HCT116 (cell line): ENCODE results near the gene COL5A1. TPM values are rescaled to one million over a fixed set of nuclear protein-coding genes. Genes with fewer than 3 reads are reported as not detected.

Source experiments
- ATAC-seq: fragments of 200-7000 bp; cut with Tn5 transposase; 2 replicates; pipeline ENCODE4 v1.9.1; 2020; ENCODE audit warnings: mild to moderate bottlenecking, moderate library complexity
- BruUV-seq: library from RNA; stranded (reverse); fragments of 400-500 nt; replicated peaks from 2 replicates; lab custom pipeline; 2021; lab: Mats Ljungman, UMichigan
- CTCF ChIA-PET: fragments of 300-600 bp; sonication (Branson Sonifier 250); formaldehyde crosslinking; loops from one replicate; lab custom pipeline; 2021; ENCODE audit warnings: antibody characterized with exemption; lab: Charles Lee
- POLR2A ChIA-PET: fragments of 300-600, 350-600 bp; sonication (Branson Sonifier 250); formaldehyde crosslinking; loops from one replicate; lab custom pipeline; 2021; ENCODE audit warnings: antibody characterized with exemption; lab: Charles Lee
- RAD21 ChIA-PET, 2 experiments: fragments of 300-600 bp; sonication (Branson Sonifier 250); formaldehyde crosslinking; loops; one replicate each; lab custom pipeline; 2023; ENCODE audit warnings: low total read pairs in 2 of 2; ENCODE audit not compliant: uncharacterized antibody in 2 of 2, unreplicated experiment in 2 of 2, low non-redundant PET in 1 of 2; lab: Charles Lee
- DNase-seq: peaks from one replicate; pipeline ENCODE4 v3.0.0-alpha.2; 2010; ENCODE audit warnings: low read depth, low spot score
- H2AFZ ChIP-seq: fragments of 200-600 bp; shearing (Covaris generic), sonication (generic); 2 replicates; pipeline ENCODE4 v1.6.1; 2017; ENCODE audit warnings: low read depth, mixed run types, mixed read lengths, antibody characterized with exemption, low read length; ENCODE audit not compliant: poor library complexity, severe bottlenecking
- H3K27ac ChIP-seq: 2 replicates; pipeline ENCODE4 v1.5.1; 2012; ENCODE audit warnings: low read depth, low read length
- H3K27me3 ChIP-seq: fragments of 200-600 bp; sonication (generic); 2 replicates; pipeline ENCODE4 v1.6.1; 2016; ENCODE audit warnings: mixed run types, low read length, mixed read lengths; ENCODE audit not compliant: insufficient read depth
- H3K36me3 ChIP-seq, 2 experiments: fragments of 200-500 bp in 1 of 2; fragments of 200-600 bp in 1 of 2; sonication (Bioruptor generic) in 1 of 2; sonication (generic) in 1 of 2; 2 replicates each; pipeline versions ENCODE4 v1.5.1 to v1.6.1; 2014 to 2016; ENCODE audit warnings: low read length in 2 of 2, inconsistent platforms in 1 of 2, mixed read lengths in 1 of 2, mixed run types in 1 of 2; ENCODE audit not compliant: insufficient read depth in 2 of 2, control insufficient read depth in 1 of 2
- H3K4me1 ChIP-seq, 2 experiments: fragments of 200-600 bp in 1 of 2; sonication (generic) in 1 of 2; 2 replicates each; pipeline versions ENCODE4 v1.5.1 to v1.6.1; 2012 to 2017; ENCODE audit warnings: low read length in 2 of 2, inconsistent platforms in 1 of 2, mild to moderate bottlenecking in 1 of 2, mixed read lengths in 1 of 2, mixed run types in 1 of 2, moderate library complexity in 1 of 2; ENCODE audit not compliant: insufficient read depth in 2 of 2, control insufficient read depth in 1 of 2
- H3K4me2 ChIP-seq: fragments of 200-600 bp; sonication (generic); 2 replicates; pipeline ENCODE4 v1.6.1; 2017; ENCODE audit warnings: mixed run types, low read length, mixed read lengths
- H3K4me3 ChIP-seq, 2 experiments: fragments of 200-600 bp in 1 of 2; sonication (generic) in 1 of 2; replicated peaks in 1 of 2; 2 replicates each; pipeline ENCODE4 v1.5.1; 2011 to 2016; ENCODE audit warnings: low read length in 2 of 2, control low read depth in 1 of 2, low read depth in 1 of 2, mild to moderate bottlenecking in 1 of 2, mixed read lengths in 1 of 2, mixed run types in 1 of 2
- H3K79me2 ChIP-seq: fragments of 200-600 bp; sonication (generic); 2 replicates; pipeline ENCODE4 v1.6.1; 2017; ENCODE audit warnings: mild to moderate bottlenecking, mixed run types, low read length, moderate library complexity, mixed read lengths; ENCODE audit not compliant: insufficient read depth
- H3K9ac ChIP-seq: fragments of 200-600 bp; sonication (generic); 2 replicates; pipeline ENCODE4 v1.6.1; 2016; ENCODE audit warnings: low read length, mixed read lengths
- H3K9me2 ChIP-seq: fragments of 200-600 bp; sonication (generic), shearing (Covaris generic); 2 replicates; pipeline ENCODE4 v1.6.1; 2017; ENCODE audit warnings: mixed run types, mild to moderate bottlenecking, moderate library complexity; ENCODE audit not compliant: insufficient read depth
- H3K9me3 ChIP-seq, 2 experiments: fragments of 200-500 bp in 1 of 2; fragments of 200-600 bp in 1 of 2; sonication (Bioruptor generic) in 1 of 2; sonication (generic) in 1 of 2; 2 replicates each; pipeline ENCODE4 v1.6.1; 2014 to 2017; ENCODE audit warnings: low read length in 2 of 2, mixed read lengths in 2 of 2, inconsistent platforms in 1 of 2, low read depth in 1 of 2, mild to moderate bottlenecking in 1 of 2, mixed run types in 1 of 2, moderate library complexity in 1 of 2; ENCODE audit not compliant: control insufficient read depth in 1 of 2, insufficient read depth in 1 of 2
- H4K20me1 ChIP-seq: fragments of 200-600 bp; sonication (generic), shearing (Covaris generic); 2 replicates; pipeline ENCODE4 v1.6.1; 2017; ENCODE audit warnings: mixed run types, mild to moderate bottlenecking, moderate library complexity; ENCODE audit not compliant: insufficient read depth
- CEBPB ChIP-seq: IDR thresholded peaks from 2 replicates; pipeline ENCODE4 v1.6.1; 2012; ENCODE audit warnings: low read depth
- POLR2A ChIP-seq: IDR thresholded peaks from 2 replicates; pipeline ENCODE4 v1.7.0; 2011; ENCODE audit warnings: borderline replicate concordance; ENCODE audit not compliant: insufficient read depth, insufficient read length; ENCODE audit errors: extremely low read depth
- POLR2AphosphoS5 ChIP-seq: IDR thresholded peaks from 2 replicates; pipeline ENCODE4 v1.6.1; 2011; ENCODE audit warnings: mild to moderate bottlenecking, low read depth, low read length, moderate library complexity
- SIN3A ChIP-seq: IDR thresholded peaks from 2 replicates; pipeline ENCODE4 v1.6.1; 2012; ENCODE audit warnings: low read depth
- TCF7L2 ChIP-seq: IDR thresholded peaks from 2 replicates; pipeline ENCODE4 v1.7.0; 2011; ENCODE audit warnings: borderline replicate concordance, inconsistent platforms; ENCODE audit not compliant: insufficient read depth, insufficient read length; ENCODE audit errors: extremely low read depth
- YY1 ChIP-seq: IDR thresholded peaks from 2 replicates; pipeline ENCODE4 v1.6.1; 2011; ENCODE audit warnings: low read length, low read depth, moderate library complexity, mild to moderate bottlenecking; ENCODE audit not compliant: insufficient replicate concordance; ENCODE audit errors: extremely low read depth
- ZNF274 ChIP-seq: fragments of 200-500 bp; sonication (Bioruptor generic); IDR thresholded peaks from 2 replicates; pipeline ENCODE4 v1.6.1; 2014; ENCODE audit warnings: mild to moderate bottlenecking, low read depth, low read length, inconsistent platforms
- intact Hi-C: fragments of 100-400 bp; cut with micrococcal nuclease; formaldehyde crosslinking; loops from 2 replicates; pipeline ENCODE4 v1.10.0; 2022
- total RNA-seq: library from RNA; stranded (reverse); gene quantifications from one replicate; pipeline ENCODE4 v1.2.1, GENCODE V29; 2021; ENCODE audit not compliant: unreplicated experiment

COL5A1 gene
- total RNA-seq, 1 experiment from 2014 or later: 0.30 TPM

- H3K79me2 ChIP-seq: no peaks in the 10 kb centered on the region
- no peak overlapping the region for H3K9ac ChIP-seq
- no peak overlapping the region for H3K4me3 ChIP-seq
- H3K36me3 ChIP-seq: no peaks in the 10 kb centered on the region
- ATAC-seq (no peak), DNase-seq (no peak)
- H3K4me2 ChIP-seq: no peak overlapping the region
- H3K27ac ChIP-seq: no peak overlapping the region
- TF ChIP-seq TCF7L2: no peak
- no peak for TF ChIP-seq YY1
- TF ChIP-seq POLR2AphosphoS5: no peak
- no peak for TF ChIP-seq ZNF274
- TF ChIP-seq POLR2A: no peak
- CTCF ChIA-PET: interaction anchor here (1.8 kb wide), 1 partner anchor 200 kb away, joined by 7 read pairs; no protein-coding TSS in a partner anchor
- intact Hi-C loops: no loop called here
- no peaks in the 10 kb centered on the region for H3K9me2 ChIP-seq
- H3K27me3 ChIP-seq: peaks cover 41% of the 10 kb centered on the region
- BruUV-seq: no TSS peak
- H2AFZ ChIP-seq: no peak overlapping the region
- no peaks in the 10 kb centered on the region for H3K9me3 ChIP-seq
- H4K20me1 ChIP-seq: no peaks in the 10 kb centered on the region
- POLR2A ChIA-PET: no interaction called here
- RAD21 ChIA-PET: no interaction called here
- H3K4me1 ChIP-seq: peaks cover 3 to 5% of the 10 kb centered on the region in 2 experiments; a peak in 2 of 4 replicates
Measured at GRCh38 chr9:134782921-134783698, 141.5 kb downstream of the COL5A1 start.

GRCh38 chr9:134783699-134784039, 142.1 kb downstream of the COL5A1 start:
- Histone ChIP-seq H3K4me1 (peaks cover 3 to 5% of the 10 kb centered on the region in 2 experiments; a peak in 2 of 4 replicates), H3K27me3 (peaks cover 41% of the 10 kb centered on the region), H3K9me2 (no peaks in the 10 kb centered on the region), H3K9ac (no peak overlapping the region), H3K27ac (no peak overlapping the region), H2AFZ (no peak overlapping the region), H3K36me3 (no peaks in the 10 kb centered on the region), H3K4me2 (no peak overlapping the region)
- CTCF ChIA-PET: interaction anchor here (0.9 kb wide), 1 partner anchor 9 kb away, joined by 3 read pairs; no protein-coding TSS in a partner anchor
- POLR2A ChIA-PET: no interaction called here
- TF ChIP-seq SIN3A (no peak), CEBPB (peak; percentile 53; the same call in 1 of the 2 replicates)
- TF ChIP-seq, all 23 proteins: peak for 1
- ATAC-seq: no peak
- no peak for DNase-seq
- no TSS peak for BruUV-seq
- Histone ChIP-seq H3K4me3 (no peak overlapping the region), H3K79me2 (no peaks in the 10 kb centered on the region), H3K9me3 (no peaks in the 10 kb centered on the region), H4K20me1 (no peaks in the 10 kb centered on the region)
- intact Hi-C loops: no loop called here
- RAD21 ChIA-PET: no interaction called here
